HG02678 (cell line): ENCODE results near the gene MTNR1B.
A peak's percentile ranks its signal among the peaks of the same experiment; 100 is the strongest.

Experiments
- ATAC-seq: cut with Tn5 transposase; IDR thresholded peaks from one replicate; pipeline ENCODE4 v1.9.1; 2021; ENCODE audit warnings: mild to moderate bottlenecking, moderate library complexity; ENCODE audit not compliant: unreplicated experiment

Gene MTNR1B

GRCh38 chr11:92969634-92970347 is at the start of gene MTNR1B:
MTNR1B (plus strand) TSS chr11:92969651; CDS start chr11:92969726, 75 bp downstream.
- ATAC-seq: no peak

DNA sequence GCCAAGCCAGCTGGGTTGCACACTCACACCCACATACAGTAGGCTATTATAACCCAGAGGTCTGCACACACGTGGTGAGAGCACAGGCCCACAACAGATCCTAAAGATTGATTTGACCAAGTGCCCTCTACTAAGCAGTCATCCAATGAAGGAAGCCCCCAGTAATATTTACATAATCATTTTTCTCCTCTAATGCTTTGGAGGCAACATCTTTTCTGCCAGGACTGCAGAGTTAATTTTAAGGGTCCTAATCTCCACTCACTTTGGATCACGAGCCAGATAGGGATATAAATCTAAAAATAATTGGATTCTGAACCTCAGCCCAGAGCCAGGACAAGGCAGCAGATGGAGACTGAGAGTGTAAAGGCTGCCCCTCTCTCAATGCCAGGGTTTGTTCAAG is 49.1 kb upstream of the MTNR1B start:
- no peak for ATAC-seq

GRCh38 chr11:92922731-92923130 is 46.7 kb upstream of the MTNR1B start:
- ATAC-seq: no peak

DNA sequence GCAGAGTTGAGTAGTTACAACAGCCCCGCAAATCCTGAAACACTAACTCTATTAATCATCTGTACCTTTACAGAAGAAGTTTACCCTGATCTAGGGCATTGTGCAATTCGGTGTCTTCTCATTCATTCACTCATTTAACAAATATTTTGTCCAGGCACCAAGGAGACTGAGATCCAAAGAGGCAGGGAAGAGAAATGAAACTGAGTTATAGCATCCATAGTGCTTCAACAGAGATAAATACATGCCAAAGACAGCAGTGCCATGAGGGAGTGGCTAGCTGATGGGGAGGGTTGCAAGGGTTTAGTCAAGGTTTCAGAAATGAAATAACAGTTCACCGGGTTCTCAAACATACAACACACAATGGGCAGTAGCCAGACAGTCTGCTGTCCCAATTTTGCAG is 40.2 kb upstream of the MTNR1B start:
- no peak for ATAC-seq

DNA sequence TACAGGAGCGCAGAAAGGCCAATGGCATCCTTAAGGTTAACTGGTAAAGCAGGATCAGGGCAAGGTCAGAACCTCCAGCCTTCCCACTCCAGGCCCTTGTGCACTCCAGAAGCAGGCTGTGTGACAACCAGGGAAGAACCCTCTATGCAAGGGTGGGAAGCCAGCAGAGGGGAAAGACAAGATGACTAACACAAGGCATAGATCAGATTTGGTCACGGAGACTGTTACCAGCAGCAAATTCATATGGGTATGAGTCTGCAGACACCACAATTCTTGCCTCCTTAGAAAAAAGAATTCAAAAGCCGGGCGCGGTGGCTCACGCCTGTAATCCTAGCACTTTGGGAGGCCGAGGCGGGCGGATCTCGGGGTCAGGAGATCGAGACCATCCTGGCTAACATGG is 39.8 kb upstream of the MTNR1B start:
- no peak for ATAC-seq

DNA sequence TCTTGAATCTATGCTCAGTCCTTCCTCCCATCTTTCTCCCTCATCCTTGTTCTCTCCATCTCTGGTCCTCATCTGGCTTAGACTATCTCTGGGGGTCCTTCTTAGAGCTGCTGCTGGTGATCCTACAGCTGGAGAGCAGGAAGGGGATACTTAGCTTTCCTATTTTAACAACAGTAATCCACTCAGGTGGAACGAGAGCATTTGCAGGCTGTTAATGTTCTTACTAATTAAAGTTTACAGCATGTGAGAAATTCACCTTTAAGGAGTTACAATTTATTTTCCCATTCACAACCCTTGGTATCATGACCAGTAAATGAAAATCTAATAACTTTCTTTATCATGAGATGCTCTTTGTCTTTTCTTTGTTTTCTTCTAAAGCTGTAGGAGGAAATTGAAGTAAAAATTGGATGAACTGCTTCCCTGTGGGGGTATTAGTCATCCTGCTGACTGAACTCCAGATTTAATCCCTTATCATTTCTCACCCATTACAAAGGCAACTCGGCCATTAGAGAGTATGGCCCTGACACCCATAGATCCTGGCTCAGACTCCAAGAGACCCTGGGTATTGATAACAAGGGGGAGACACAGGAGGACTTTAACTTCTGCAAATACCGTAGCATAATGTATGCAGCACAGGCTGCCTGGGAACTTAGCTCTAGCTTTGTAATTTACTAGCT is 37.6 kb upstream of the MTNR1B start:
- ATAC-seq: no peak

- no peak for ATAC-seq
Observed at GRCh38 chr11:92939305-92939704, 30.1 kb upstream of the MTNR1B start.

DNA sequence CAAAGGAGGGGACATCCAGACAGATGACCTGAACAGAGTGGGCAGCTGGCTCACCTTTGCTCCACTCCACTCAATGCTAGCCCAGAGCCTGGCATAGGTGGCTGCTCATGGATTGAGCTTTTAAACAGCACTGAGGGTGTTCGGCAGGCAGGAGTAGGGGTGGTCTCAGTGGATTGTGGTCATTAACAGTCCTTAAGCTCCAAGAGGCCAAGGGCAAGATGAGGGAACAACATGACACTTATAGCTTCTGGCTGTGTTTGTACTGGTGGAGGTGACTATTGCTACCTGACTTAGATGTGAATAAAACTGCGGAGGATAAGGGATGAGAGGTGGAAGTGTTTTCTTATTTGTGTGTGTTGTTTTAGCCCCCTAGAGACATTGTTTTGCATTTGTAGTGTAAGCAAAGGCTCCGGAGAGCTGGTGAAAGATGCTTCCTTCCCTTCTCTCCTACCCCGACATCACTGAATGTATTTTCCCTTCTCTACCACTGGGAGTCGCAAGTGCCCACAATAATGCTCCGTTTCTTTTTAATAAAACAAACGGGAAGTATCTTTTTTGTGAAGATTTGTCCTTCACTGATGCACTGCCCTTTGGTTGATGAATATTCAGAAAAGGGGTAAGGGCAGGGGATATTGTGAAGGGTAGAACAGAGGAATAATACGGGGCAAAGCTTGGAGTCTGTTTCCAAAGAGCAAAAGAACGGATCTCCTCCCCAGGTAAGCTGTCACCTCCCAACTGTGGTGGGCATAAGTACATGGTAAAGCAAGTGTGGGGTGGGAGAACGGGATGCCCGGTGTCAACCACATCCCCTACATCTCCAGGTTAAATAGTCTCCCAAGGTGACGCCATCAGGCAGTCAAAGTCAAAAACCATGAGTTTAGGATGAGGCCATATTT is 27.5 kb upstream of the MTNR1B start:
- peak; percentile 68 for ATAC-seq

GRCh38 chr11:92946707-92947106 is 22.7 kb upstream of the MTNR1B start:
- ATAC-seq: no peak

GRCh38 chr11:92948116-92948515 is 21.3 kb upstream of the MTNR1B start:
- ATAC-seq: no peak

DNA sequence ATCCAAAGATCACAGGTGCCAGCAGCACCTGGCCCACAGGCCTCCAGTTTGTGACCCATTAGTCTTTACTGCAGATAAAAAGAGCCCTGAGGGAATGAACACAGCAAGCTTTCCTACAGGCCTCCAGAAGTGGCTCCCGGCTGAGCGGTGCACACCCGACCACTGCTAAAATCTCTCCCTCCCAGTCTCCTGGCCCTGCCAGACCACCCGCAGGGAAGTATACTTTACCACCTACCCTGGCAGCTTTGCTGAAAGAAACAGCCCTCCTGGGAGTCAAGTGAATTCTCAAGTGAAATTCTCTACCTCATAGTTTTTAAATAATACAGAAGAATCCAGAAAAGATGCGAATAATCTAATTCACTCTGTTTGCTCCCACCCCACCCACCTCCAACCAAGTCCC is 15.4 kb upstream of the MTNR1B start:
- ATAC-seq: no peak

DNA sequence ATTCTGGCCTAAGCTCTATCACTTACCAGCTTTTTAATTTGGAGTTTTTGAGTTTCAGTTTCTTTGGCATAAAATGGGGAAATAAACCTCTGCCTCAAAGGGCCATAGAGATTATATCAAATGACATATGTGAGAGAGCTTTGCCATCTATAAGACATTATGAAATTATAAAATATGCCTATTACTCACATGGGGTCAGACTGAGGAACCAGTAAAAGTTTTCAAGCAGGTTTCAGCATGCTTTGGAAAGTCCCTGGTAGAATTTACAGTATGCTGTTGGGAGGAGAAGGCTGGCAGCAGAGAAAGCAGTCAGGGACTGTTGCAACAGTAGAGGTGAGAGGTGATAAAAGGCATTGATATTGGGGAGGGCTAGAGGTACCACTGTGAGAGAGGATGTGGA is 13.6 kb upstream of the MTNR1B start:
- ATAC-seq: no peak

DNA sequence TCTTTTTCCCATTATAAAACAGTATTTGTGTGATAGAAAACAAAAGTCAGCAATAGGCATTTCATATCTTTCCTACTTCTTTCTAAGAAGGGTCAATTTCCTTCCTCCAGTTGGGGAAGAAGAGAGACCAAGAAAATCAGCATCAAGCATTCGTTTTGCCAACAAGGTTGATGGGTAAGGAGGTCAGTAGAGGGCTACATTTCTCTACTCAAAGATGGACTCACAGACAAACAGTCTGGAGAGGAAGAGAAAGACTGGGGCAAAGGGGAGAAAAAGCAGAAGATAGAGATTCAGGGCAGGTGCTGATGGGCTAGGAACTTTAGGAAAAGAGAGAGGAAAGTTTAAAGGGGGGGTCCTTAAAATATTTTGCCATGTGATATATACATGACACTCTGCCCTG is 8.6 kb upstream of the MTNR1B start:
- ATAC-seq: no peak

DNA sequence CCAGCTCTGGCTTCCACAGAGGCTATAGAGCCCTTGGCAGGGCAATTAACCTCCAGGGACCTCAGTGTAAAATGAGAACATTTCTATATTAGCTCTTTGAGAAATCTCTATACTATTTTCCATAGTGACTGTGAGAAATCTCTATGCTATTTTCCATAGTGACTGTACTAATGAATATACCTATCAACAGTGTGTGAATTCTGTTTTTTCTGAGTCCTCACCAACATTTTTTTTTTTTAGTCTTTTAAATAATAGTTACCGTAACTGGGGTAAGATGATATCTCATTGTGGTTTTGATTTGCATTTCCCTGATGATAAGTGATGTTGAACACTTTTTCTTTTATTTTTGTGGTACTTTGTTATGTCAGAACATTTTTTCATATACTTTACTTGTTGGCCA is 7.0 kb upstream of the MTNR1B start:
- ATAC-seq: no peak

GRCh38 chr11:92964471-92964870 is 5.0 kb upstream of the MTNR1B start:
- no peak for ATAC-seq

DNA sequence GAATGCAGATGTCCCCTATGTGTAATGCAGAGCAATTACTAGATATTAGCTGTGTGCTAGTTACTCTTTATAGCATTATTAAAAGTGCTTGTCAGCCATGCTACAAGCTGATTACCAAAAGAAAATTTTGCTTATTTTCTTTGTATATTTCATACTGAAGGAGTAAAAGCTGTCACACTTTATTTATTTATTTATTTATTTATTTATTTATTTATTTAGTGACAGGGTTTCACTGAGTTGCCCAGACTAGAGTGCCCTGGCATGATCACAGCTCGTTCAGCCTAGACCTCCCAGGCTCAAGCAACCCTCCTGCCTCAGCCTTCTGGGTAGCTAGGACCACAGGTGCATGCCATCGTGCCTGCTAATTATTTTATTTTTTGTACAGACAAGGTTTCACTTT is 4.3 kb upstream of the MTNR1B start:
- ATAC-seq: no peak

- ATAC-seq: no peak
Observed at GRCh38 chr11:92967178-92967577, 2.3 kb upstream of the MTNR1B start.

- ATAC-seq: no peak
Observed at GRCh38 chr11:92967867-92968266, 1.6 kb upstream of the MTNR1B start.

- no peak for ATAC-seq
Observed at GRCh38 chr11:92969293-92969633, 188 bp upstream of the MTNR1B start.

GRCh38 chr11:92972248-92972647 is 2.8 kb downstream of the MTNR1B start:
- no peak for ATAC-seq

DNA sequence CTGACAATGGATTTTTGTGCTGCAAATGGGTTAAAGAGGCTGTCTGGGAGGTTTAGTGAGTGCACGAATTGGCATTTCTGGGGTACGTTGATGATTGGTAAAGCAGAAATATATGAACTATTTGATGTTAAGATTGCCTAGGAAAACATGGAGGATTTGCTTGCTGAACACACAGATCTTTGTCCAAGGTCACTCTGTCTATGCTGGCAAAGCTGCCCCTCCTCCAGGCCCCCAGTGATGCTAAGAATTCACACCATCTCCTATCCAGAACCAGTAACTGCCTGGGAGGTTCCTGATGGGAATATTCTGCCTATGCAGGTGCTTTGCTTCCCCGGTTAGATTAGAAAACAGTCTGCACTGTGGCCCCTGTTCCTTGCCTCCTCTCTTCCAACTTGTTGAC is 5.8 kb downstream of the MTNR1B start:
- ATAC-seq: no peak

DNA sequence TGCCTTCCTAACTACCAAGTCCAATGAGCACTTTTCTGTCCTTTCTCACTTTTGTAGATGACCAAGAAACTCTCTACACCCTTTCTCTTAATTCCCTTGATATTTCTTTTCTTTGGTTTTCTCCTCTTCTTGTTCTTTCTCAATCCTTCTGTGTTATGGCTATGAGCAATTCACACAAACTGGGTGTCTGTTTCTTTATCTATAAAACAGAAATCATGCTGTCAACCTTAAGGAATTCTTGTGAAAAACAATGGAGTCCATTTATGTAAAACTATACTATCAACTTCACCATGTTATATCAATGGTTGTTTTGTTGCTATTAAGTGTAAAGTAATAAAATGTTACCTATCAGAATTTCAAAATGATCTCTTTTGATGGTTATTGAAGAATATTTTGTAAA is 7.2 kb downstream of the MTNR1B start:
- no peak for ATAC-seq
